Right ventricle myocardium inferior (tissue), 1 donor: Measurements from ENCODE around the gene CAPRIN2. TPM values are rescaled to one million over a fixed set of nuclear protein-coding genes. Genes with fewer than 3 reads are reported as not detected.

Experiments
- ATAC-seq: fragments of 200-7000 bp; cut with Tn5 transposase; one replicate; pipeline ENCODE4 v1.9.1; 2020; ENCODE audit warnings: mild to moderate bottlenecking, moderate library complexity
- DNase-seq: peaks from one replicate; pipeline ENCODE4 v3.0.0; 2021; ENCODE audit errors: missing footprints
- intact Hi-C: fragments of 100-400 bp; cut with DNase I; formaldehyde crosslinking; loops from one replicate; pipeline ENCODE4 v1.11.0; 2022
- total RNA-seq: library from RNA; stranded (reverse); fragmentation: NEBNext Ultra II Directional; extraction: Animal tissue kit (Norgen Biotek cat#: 25700); gene quantifications from one replicate; pipeline ENCODE4 v1.2.1, GENCODE V29; 2021
- donor health status: DM: no; HTN: yes; CAD: no; lungs with severe emphysema.

CAPRIN2 gene
- total RNA-seq, 1 donor from 2014 or later = 23.2 TPM

DNA sequence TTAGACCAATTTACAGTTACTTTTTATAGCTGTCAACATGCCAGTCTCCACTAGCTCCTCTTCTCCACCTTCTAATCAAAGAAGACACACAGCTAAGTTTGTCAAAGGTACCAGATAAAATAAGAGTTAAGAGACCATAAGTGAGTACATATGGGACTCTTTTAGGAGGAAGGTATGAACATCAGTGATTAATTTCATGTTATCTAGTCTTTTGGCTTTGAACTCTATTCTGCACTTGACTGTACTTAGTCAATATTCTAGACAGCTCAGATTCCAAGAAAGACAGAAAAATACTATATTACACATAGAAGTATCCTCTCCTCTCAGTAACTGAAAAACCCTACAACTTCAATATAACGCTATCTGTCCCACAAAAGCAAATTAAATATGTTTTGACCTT, 28.1 kb downstream of the CAPRIN2 start:
- intact Hi-C loops = no loop called here
- no peak for ATAC-seq

DNA sequence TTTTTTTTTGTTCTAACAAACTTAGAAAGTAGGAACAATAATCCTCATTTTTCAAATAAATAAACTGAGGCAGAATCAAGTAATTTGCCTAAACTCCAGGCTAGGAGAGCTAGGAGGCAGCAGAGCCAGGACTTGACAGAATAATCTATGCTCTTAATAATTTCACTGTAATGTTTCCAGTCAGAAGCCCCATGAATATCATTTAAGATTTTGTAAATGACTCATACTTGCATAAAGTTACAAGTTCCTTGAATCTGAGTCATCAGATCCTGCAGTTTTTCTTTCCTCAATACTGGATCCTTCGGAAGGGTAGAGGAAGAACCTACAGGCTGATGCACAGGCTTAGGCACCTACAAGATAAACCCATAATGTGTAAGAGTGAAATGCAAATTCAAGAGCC, 29.0 kb downstream of the CAPRIN2 start:
- DNase-seq (no peak), ATAC-seq (no peak)
- intact Hi-C loops = no loop called here

More for the DNA sequence above, 28.1 kb downstream of the CAPRIN2 start:
- no peak for DNase-seq

DNA sequence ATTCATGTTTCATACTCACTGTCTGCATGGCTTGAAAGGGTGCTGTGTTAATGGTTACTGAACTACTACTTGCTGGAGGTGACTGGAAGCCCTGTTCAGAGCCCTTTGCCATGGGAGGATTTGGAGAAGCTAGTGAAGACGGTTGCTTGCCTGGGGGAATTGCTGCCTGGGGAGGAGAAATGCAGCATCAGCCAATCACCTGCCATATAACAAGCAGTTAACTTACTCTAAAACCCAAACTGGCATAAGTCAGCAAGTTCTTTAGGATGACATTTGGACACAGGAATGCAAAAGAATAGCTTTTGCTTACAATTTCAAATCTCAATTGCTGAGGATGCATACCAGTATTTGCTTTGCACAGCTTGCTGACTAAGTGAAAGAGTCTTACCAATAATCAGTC, 35.7 kb downstream of the CAPRIN2 start:
- ATAC-seq = no peak
- intact Hi-C loops = no loop called here
- no peak for DNase-seq

- no peak for DNase-seq
- no peak for ATAC-seq
- intact Hi-C loops = no loop called here
Measured at GRCh38 chr12:30707613-30708342, 47.0 kb downstream of the CAPRIN2 start.

DNA sequence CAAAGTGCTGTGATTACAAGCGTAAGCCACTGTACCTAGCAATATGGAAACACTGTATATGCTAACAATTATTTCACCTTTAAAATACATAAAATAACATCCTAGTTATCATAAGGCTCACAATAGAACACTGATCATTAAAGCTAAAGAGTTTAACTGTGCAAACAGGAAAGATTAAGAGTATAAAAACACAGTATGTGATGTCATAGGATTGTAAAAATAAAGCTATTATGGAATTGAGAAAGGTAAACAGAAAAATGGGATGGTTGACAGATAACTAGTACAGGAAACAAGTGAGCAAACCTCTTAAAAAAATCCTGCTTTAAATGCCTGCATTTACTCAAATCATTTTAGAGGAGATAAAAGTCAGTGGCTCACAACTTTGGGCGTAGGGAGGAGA, 48.3 kb downstream of the CAPRIN2 start:
- ATAC-seq = no peak
- intact Hi-C loops = no loop called here
- no peak for DNase-seq

- DNase-seq (no peak), ATAC-seq (no peak)
- intact Hi-C loops = no loop called here
Measured at GRCh38 chr12:30701056-30701455, 53.7 kb downstream of the CAPRIN2 start.

DNA sequence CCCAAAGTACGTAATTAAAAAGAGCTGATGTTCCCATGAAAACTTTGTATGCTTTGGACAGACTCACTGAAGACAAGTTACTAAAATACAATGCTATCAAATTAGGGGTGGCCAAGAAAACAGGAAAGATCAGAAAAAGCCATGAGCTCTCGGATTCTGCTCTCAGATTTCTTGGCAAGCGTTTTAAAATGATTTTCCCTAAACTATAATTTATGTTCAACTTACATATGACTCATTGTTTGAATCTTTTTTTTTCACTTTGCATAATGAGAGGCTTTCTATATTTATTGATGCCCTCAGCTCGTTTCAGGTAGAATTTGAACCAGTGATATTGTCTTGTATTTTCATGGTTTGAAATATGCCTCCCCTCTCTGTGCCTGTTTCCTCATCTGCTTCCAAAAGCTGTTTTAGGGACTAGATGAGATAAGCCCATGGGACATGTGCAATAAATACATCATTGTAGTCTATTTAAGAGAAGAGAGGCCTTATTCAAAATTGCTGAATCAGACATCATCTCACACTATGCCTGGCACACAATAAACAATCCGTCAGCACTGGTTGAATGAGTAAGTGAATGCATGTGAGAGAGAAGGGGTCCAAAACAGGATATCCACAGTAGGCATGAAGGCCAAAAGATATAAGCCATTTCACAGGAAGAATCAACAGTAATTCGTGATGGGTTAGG, 54.4 kb downstream of the CAPRIN2 start:
- no peak for DNase-seq
- no peak for ATAC-seq
- intact Hi-C loops = no loop called here

DNA sequence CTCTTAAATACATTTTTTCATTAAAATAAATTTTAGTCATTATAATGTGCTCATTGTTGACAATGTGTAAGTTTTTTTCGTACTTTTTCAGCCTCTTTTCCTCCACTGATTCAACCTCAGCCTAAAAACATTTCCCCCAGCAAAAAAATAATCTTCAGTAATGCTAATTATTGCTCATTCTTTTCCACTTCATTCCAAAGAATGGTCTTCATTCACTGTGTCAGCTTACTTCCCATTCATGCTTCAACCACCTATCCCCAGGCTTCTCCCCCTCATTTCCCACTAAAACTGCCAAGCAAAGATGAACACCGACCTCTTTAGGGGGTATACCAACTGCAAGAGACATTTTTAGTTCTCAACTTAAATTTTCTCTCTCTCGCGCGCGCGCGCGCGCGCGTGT, 56.4 kb downstream of the CAPRIN2 start:
- intact Hi-C loops = no loop called here
- DNase-seq (no peak), ATAC-seq (no peak)

GRCh38 chr12:30696943-30697342, 57.8 kb downstream of the CAPRIN2 start:
- DNase-seq (no peak), ATAC-seq (no peak)
- intact Hi-C loops = no loop called here

DNA sequence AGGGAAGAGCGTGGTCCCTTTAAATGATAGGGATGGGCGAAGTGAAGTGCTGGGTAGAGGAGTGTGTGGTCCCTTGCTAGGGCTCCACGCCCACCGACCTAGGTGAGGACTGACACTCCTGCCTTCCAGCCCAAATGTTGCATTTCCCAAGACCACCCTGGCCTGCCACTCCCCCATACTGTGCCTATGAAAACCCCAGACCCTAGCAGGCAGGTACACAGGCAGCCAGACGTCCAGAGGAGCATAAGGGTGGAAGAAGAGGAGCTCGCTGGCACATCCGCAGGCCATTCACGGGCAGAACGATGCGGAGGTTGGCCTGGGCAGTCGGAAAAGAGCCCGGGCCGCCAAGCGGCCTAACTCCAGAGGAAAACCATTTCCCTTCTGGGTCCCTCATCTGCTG, 58.3 kb downstream of the CAPRIN2 start:
- no peak for DNase-seq
- intact Hi-C loops = no loop called here
- no peak for ATAC-seq

DNA sequence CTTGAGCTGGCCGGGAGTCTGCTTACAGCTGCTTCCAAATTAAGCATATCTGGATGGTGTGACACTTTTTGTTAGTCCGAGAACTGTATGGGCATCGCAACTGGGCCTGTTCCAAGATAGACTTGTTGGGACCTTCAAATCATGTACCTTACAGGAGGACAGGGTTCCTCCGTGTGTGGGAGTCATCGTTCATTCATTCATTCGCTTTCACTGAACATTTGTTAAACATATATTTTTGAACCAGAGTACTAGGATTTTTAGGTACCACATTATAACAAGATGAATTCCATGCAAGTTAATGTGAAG, 58.7 kb downstream of the CAPRIN2 start:
- intact Hi-C loops = no loop called here
- DNase-seq (no peak), ATAC-seq (no peak)

DNA sequence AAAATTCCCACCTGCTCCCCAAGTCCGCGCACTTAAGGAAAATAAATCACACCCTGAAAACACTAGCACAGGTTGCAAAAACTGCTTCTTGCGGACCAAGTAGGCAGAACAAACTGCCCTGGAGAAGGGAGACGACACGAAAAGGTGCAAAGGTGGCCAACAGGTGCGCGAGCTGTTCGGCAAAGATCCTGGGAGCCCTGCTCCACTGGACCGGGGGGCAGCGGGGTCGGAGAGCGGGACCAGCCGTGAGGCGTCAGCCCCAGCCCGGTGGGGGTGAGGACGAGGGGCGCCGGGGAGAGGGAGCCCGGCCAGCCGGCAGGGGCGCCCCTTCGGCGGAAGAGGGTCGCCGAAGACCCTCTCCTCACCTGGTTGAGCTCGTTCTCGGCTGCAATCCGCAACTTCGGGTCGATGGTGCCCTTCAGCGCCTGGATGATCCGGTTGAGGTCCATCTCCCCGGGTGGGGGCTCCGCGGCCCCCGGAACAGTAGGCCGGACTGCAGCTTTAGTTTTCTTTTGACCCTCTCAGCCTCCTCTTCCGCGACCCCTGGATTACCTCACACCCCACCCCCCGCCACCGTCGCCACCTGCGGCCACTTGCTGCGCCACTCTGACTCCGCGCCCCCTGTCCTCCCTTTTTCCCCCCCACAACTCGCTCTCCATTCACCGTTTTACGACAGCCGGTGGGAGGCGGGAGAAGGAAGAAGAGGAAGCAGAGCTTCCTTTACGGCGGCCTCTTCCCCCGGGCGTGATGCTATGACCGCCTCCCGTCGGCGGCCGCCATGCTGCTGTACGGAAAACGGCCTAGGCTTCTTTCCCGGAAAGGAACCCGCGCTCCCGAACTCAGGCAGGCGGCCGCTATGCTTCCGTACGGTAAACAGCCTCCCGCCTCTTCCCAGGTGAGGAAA, 59.3 kb downstream of the CAPRIN2 start, which contains the start of gene IPO8:
TSS of gene IPO8 (minus strand) at position 671 of the 904 bp plus-strand sequence. CDS start at position 449, 222 bp downstream.
- DNase-seq (peak; percentile 97), ATAC-seq (peak; percentile 96)
- intact Hi-C loops = loop anchor here (2.0 kb wide), 1 partner anchor 59 kb away; the partner anchor contains the start of gene CAPRIN2

- peak; percentile 51 for ATAC-seq
- peak; percentile 64 for DNase-seq
- intact Hi-C loops = loop anchor here (2.0 kb wide), 1 partner anchor 60 kb away; the partner anchor contains the start of gene CAPRIN2
Measured at GRCh38 chr12:30694412-30695198, 60.1 kb downstream of the CAPRIN2 start.

DNA sequence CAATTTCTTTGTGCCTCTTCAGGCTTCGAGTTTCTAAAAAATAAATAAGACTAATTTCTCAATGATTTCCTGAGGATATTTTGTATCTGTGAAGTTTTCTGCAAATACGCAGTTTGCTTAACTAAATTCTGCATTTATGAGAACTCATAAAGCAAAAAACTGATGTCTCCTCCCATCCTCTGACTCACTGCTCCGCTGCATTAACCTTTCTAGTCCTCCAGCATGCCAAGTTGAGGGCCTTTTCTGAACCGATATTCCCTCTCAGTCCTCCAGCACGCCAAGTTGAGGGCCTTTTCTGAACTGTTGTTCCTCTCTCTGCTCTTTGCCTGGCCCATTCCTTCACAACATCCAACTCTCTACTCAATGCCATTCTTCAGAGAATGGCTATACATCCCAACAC, 62.3 kb downstream of the CAPRIN2 start:
- no peak for ATAC-seq
- DNase-seq = no peak
- intact Hi-C loops = no loop called here

DNA sequence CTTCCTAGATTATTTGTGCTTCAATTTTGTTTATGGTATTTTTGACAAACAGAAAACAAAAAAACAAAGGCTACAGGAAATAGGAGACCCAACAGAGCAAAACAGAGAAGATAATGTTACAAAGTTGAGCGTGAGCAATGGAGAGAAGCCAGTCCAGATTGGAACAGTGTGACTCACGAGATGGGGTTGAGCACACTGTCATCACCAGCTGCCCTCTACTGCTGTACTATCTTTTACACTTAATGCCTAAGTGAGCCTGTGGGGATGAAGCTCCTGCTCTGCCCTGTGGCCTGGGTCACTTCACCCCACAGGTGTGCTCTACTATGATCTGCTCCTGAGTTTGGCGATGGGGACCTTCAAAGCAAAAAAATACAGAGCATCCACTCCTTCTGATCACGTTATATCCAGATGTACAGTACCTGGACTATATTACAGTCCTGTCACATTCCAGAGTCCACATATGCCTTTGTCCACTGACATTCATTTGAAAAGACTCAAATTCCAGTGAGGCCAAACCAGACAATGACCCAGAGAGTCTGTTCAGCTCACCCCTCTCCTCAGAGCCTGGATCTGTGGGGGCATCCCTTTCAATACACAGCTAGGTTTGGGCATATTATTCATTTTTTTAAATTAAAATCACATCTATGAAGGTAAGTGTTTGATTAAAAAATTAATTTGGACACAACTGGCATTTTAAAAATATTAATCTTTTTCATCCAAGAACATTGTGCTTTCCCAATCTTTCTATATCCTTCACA, 63.5 kb downstream of the CAPRIN2 start:
- peak; percentile 67 for ATAC-seq
- intact Hi-C loops = no loop called here
- DNase-seq = no peak

DNA sequence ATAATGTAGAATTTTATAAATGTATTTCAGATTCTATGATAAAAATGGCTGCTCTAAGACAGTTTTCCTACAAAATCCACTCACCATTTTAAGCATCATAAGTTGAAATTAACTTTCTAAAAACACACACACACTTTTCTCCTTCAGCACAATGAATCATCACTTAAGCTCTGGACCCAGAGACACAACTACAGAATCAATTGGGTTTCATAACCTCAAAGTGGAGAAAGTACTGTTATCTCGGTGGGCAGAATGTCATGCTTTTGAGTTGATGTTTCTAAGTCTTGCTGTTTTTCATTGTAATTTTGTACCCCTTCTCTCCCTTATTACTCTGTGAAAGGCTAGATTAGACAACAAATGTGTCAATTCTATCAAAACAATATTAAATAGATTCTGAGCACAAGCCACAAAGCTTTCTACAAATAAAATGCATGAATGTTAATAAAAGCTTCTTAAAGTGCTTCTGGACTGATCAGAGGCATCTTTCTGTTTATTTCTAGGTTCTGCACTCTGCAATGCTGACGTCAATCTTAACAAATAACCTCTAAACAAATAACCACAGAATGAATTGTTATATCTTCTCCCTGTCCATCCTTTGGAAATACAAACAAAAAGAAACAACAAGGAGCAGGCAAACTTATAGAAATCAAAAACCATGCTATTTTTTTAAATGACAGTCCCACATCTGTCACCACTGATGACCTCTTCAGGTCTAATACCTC, 67.3 kb downstream of the CAPRIN2 start:
- DNase-seq (no peak), ATAC-seq (no peak)
- intact Hi-C loops = no loop called here

- DNase-seq = no peak
Measured at GRCh38 chr12:30679241-30679640, 75.5 kb downstream of the CAPRIN2 start.

More at GRCh38 chr12:30679241-30679640, 75.5 kb downstream of the CAPRIN2 start:
- intact Hi-C loops = no loop called here
- no peak for ATAC-seq
